ENCODE data around the gene ALMS1.
"Not testable (repeated sequence)": the region's sequence is repeated elsewhere in the genome, so short reads cannot be mapped to it uniquely, and the experiment has no call there.

The ALMS1 gene

DNA sequence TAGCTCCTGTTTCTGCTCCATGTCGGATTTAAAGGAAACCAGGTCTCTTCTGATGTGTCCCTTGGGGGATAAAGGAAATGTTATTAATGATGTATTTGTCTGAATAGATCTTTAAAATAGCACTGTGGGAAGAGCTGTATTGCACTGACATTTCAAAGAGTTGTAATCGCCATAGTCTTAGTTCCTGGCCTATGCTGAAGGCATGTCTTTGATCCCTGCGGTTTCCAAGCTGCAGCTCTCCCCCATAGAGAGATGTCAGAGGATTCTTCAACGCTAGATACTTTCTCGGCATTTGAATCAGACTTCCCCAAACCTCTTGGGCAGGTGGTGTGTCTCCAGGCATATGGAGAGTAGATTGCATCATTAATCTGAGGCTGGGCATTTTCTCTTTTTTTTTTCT lies 216.1 kb downstream of the ALMS1 start:
- Histone ChIP-seq H4K20me1 (ENCODE audit: low read depth, low read length) (no peaks in the 10 kb centered on the region), H3K9me3 (ENCODE audit: insufficient read depth, low read length) (no peaks in the 10 kb centered on the region), H3K36me3 (ENCODE audit: low read length) (no peaks in the 10 kb centered on the region), H3K27me3 (ENCODE audit: low read length) (no peaks in the 10 kb centered on the region), H3K27ac (ENCODE audit: low read depth, low read length) (no peak overlapping the region), H3K4me3 (ENCODE audit: insufficient read depth, low read length, poor library complexity, severe bottlenecking) (no peak overlapping the region), H3K4me2 (ENCODE audit: low read depth, low read length, poor library complexity, severe bottlenecking) (no peak overlapping the region), H3K79me2 (ENCODE audit: insufficient read depth, low read length) (no peaks in the 10 kb centered on the region), H3K9me2 (replicated peaks; ENCODE audit: insufficient read depth, low read length) (no peaks in the 10 kb centered on the region), H2AFZ (ENCODE audit: low read depth, low read length, severe bottlenecking) (no peak overlapping the region), H3F3A (ENCODE audit: insufficient read depth) (no peaks in the 10 kb centered on the region), H3K9ac (ENCODE audit: low read length) (no peak overlapping the region)
- TF ChIP-seq EZH2phosphoT487 (conservative IDR thresholded peaks at IDR 0.05; ENCODE audit: low read length) = no peak
- TF ChIP-seq, protein P1, sequence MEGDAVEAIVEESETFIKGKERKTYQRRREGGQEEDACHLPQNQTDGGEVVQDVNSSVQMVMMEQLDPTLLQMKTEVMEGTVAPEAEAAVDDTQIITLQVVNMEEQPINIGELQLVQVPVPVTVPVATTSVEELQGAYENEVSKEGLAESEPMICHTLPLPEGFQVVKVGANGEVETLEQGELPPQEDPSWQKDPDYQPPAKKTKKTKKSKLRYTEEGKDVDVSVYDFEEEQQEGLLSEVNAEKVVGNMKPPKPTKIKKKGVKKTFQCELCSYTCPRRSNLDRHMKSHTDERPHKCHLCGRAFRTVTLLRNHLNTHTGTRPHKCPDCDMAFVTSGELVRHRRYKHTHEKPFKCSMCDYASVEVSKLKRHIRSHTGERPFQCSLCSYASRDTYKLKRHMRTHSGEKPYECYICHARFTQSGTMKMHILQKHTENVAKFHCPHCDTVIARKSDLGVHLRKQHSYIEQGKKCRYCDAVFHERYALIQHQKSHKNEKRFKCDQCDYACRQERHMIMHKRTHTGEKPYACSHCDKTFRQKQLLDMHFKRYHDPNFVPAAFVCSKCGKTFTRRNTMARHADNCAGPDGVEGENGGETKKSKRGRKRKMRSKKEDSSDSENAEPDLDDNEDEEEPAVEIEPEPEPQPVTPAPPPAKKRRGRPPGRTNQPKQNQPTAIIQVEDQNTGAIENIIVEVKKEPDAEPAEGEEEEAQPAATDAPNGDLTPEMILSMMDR (IDR thresholded peaks at IDR 0.05; ENCODE audit: insufficient read depth, low read length, poor library complexity, severe bottlenecking) = no peak

DNA sequence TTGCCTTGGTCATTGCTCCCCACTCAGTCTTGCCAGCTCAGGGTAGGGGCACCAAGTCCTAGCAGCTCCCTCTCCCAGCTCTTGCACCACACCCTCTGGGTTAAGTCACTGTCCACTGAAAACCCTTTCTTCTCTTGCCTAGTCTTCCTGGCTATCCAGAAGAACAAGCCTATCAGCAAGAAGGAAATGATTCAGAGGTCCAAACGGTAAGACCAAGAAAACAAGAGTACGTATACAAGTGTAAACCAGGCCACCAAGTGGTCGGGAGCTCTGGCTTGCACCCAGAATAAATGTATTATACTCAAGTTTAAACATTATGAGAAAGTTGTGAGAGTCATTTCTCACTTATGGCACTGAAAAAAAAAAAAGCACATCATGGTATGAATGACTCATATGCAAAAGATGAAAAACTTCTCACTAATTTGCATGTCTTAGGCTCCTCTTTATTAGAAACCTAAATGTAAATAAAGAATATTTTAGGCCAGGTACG lies 217.5 kb downstream of the ALMS1 start:
- not testable (repeated sequence) for H3K27ac ChIP-seq (ENCODE audit: low read depth, low read length); H3K4me3 ChIP-seq (ENCODE audit: insufficient read depth, low read length, poor library complexity, severe bottlenecking); H3F3A ChIP-seq (ENCODE audit: insufficient read depth); H3K9me3 ChIP-seq (ENCODE audit: insufficient read depth, low read length); H3K9ac ChIP-seq (ENCODE audit: low read length); H2AFZ ChIP-seq (ENCODE audit: low read depth, low read length, severe bottlenecking); H3K4me2 ChIP-seq (ENCODE audit: low read depth, low read length, poor library complexity, severe bottlenecking); H3K9me2 ChIP-seq (replicated peaks; ENCODE audit: insufficient read depth, low read length); H3K27me3 ChIP-seq (ENCODE audit: low read length); H3K36me3 ChIP-seq (ENCODE audit: low read length); H4K20me1 ChIP-seq (ENCODE audit: low read depth, low read length); H3K79me2 ChIP-seq (ENCODE audit: insufficient read depth, low read length)

DNA sequence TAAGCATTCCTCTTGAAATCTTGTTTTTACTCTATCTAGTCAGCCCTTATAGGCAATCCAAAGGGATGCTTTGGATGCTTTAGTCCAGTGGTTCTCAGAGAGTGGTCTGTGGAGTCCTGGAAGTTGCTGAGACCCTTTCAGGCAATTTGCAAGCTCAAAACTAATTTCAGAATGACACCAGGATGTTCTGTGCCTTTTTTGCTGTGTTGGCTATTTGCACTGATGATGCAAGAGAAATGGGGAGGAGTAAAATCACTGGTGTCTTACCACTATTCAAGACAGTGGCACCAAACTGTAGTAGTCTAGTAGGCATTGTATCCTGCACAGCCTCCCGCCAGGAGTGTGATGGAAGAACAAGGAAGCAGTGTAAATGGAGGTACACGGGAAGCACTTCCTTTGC lies 219.0 kb downstream of the ALMS1 start:
- H3F3A ChIP-seq (ENCODE audit: insufficient read depth); H4K20me1 ChIP-seq (ENCODE audit: low read depth, low read length); H3K9me2 ChIP-seq (replicated peaks; ENCODE audit: insufficient read depth, low read length); H3K4me2 ChIP-seq (ENCODE audit: low read depth, low read length, poor library complexity, severe bottlenecking); H3K27me3 ChIP-seq (ENCODE audit: low read length); H3K9me3 ChIP-seq (ENCODE audit: insufficient read depth, low read length); H3K36me3 ChIP-seq (ENCODE audit: low read length); H2AFZ ChIP-seq (ENCODE audit: low read depth, low read length, severe bottlenecking); H3K4me3 ChIP-seq (ENCODE audit: insufficient read depth, low read length, poor library complexity, severe bottlenecking); H3K79me2 ChIP-seq (ENCODE audit: insufficient read depth, low read length); H3K9ac ChIP-seq (ENCODE audit: low read length); H3K27ac ChIP-seq (ENCODE audit: low read depth, low read length): not testable (repeated sequence)

DNA sequence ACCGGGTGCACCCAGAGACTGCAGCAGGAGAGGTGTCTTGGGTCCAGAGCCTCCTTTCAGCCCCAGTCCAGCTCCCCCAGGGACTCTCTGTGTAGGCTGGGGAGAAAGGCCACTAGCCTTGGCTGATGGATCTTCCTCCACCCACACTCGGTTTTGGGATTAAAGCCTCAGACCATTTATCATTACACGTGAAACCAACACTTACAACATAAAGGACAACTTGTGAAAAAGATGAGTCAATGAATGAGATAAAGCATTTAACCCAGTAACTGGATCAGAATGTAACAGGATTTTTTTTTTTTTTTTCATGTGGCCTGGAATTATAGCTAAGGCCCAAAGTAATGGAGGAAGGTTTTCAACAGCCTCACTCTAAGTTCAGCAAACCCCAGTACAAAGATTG lies 224.5 kb downstream of the ALMS1 start:
- Histone ChIP-seq H3K36me3 (ENCODE audit: low read length) (no peaks in the 10 kb centered on the region), H3K9ac (ENCODE audit: low read length) (no peak overlapping the region), H3K27me3 (ENCODE audit: low read length) (no peaks in the 10 kb centered on the region), H4K20me1 (ENCODE audit: low read depth, low read length) (no peaks in the 10 kb centered on the region), H3K9me3 (ENCODE audit: insufficient read depth, low read length) (no peaks in the 10 kb centered on the region), H3K27ac (ENCODE audit: low read depth, low read length) (no peak overlapping the region), H3K79me2 (ENCODE audit: insufficient read depth, low read length) (no peaks in the 10 kb centered on the region), H3F3A (ENCODE audit: insufficient read depth) (no peaks in the 10 kb centered on the region), H3K4me2 (ENCODE audit: low read depth, low read length, poor library complexity, severe bottlenecking) (no peak overlapping the region), H3K9me2 (replicated peaks; ENCODE audit: insufficient read depth, low read length) (no peaks in the 10 kb centered on the region), H2AFZ (ENCODE audit: low read depth, low read length, severe bottlenecking) (no peak overlapping the region), H3K4me3 (ENCODE audit: insufficient read depth, low read length, poor library complexity, severe bottlenecking) (no peak overlapping the region)
- no peak for TF ChIP-seq EZH2phosphoT487 (conservative IDR thresholded peaks at IDR 0.05; ENCODE audit: low read length)
- TF ChIP-seq, protein P1 (IDR thresholded peaks at IDR 0.05; ENCODE audit: insufficient read depth, low read length, poor library complexity, severe bottlenecking) = no peak
